IPS-18c (cell line): ENCODE measurements around the gene DYNC2H1.

Experiments used
- H3K4me3 ChIP-seq: 2 replicates; pipeline ENCODE4 v1.7.0; 2013; ENCODE audit warnings: low read depth, mild to moderate bottlenecking, low read length, moderate library complexity; ENCODE audit not compliant: insufficient read depth
- H3K9me3 ChIP-seq: one replicate; pipeline ENCODE4 v1.6.1; 2013; ENCODE audit warnings: mild to moderate bottlenecking, low read length, moderate library complexity; ENCODE audit not compliant: control insufficient read depth, insufficient read depth

The DYNC2H1 gene

GRCh38 chr11:103378931-103379330 is 269.7 kb downstream of the DYNC2H1 start:
- Histone ChIP-seq H3K4me3 (no peak overlapping the region), H3K9me3 (peaks cover 6% of the 10 kb centered on the region)

- peaks cover 4% of the 10 kb centered on the region for H3K9me3 ChIP-seq
- no peak overlapping the region for H3K4me3 ChIP-seq
Observed at GRCh38 chr11:103380031-103380430, 270.8 kb downstream of the DYNC2H1 start.

- Histone ChIP-seq H3K4me3 (no peak overlapping the region), H3K9me3 (no peaks in the 10 kb centered on the region)
Observed at GRCh38 chr11:103384652-103385051, 275.4 kb downstream of the DYNC2H1 start.

- Histone ChIP-seq H3K9me3 (peaks cover 2% of the 10 kb centered on the region), H3K4me3 (no peak overlapping the region)
Observed at GRCh38 chr11:103395612-103396011, 286.4 kb downstream of the DYNC2H1 start.

GRCh38 chr11:103396237-103396636 is 287.0 kb downstream of the DYNC2H1 start:
- peaks cover 2% of the 10 kb centered on the region for H3K9me3 ChIP-seq
- H3K4me3 ChIP-seq, result no peak overlapping the region

GRCh38 chr11:103397369-103397768 is 288.1 kb downstream of the DYNC2H1 start:
- peaks cover 1% of the 10 kb centered on the region for H3K9me3 ChIP-seq
- H3K4me3 ChIP-seq, result no peak overlapping the region

- Histone ChIP-seq H3K9me3 (no peaks in the 10 kb centered on the region), H3K4me3 (no peak overlapping the region)
Observed at GRCh38 chr11:103398829-103399228, 289.6 kb downstream of the DYNC2H1 start.

- H3K9me3 ChIP-seq, result no peaks in the 10 kb centered on the region
- H3K4me3 ChIP-seq, result no peak overlapping the region
Observed at GRCh38 chr11:103406357-103406756, 297.1 kb downstream of the DYNC2H1 start.

GRCh38 chr11:103407641-103408040 is 298.4 kb downstream of the DYNC2H1 start:
- H3K9me3 ChIP-seq, result no peaks in the 10 kb centered on the region
- H3K4me3 ChIP-seq, result no peak overlapping the region

- H3K9me3 ChIP-seq, result peaks cover 2% of the 10 kb centered on the region
- H3K4me3 ChIP-seq, result no peak overlapping the region
Observed at GRCh38 chr11:103413266-103413888, 304.2 kb downstream of the DYNC2H1 start.

- Histone ChIP-seq H3K4me3 (no peak overlapping the region), H3K9me3 (peaks cover 2% of the 10 kb centered on the region)
Observed at GRCh38 chr11:103418014-103418413, 308.8 kb downstream of the DYNC2H1 start.

- H3K4me3 ChIP-seq, result no peak overlapping the region
- peaks cover 2% of the 10 kb centered on the region for H3K9me3 ChIP-seq
Observed at GRCh38 chr11:103420593-103420992, 311.4 kb downstream of the DYNC2H1 start.

GRCh38 chr11:103433386-103434072 is 324.3 kb downstream of the DYNC2H1 start:
- no peak overlapping the region for H3K4me3 ChIP-seq

GRCh38 chr11:103434073-103434411 is 324.8 kb downstream of the DYNC2H1 start:
- Histone ChIP-seq H3K4me3 (no peak overlapping the region), H3K9me3 (no peaks in the 10 kb centered on the region)

More at GRCh38 chr11:103433386-103434072, 324.3 kb downstream of the DYNC2H1 start:
- H3K9me3 ChIP-seq, result no peaks in the 10 kb centered on the region

- no peak overlapping the region for H3K4me3 ChIP-seq
- no peaks in the 10 kb centered on the region for H3K9me3 ChIP-seq
Observed at GRCh38 chr11:103436131-103436770, 327.0 kb downstream of the DYNC2H1 start.

GRCh38 chr11:103441021-103441420 is 331.8 kb downstream of the DYNC2H1 start:
- Histone ChIP-seq H3K9me3 (no peaks in the 10 kb centered on the region), H3K4me3 (no peak overlapping the region)

- Histone ChIP-seq H3K9me3 (no peaks in the 10 kb centered on the region), H3K4me3 (no peak overlapping the region)
Observed at GRCh38 chr11:103448966-103449365, 339.7 kb downstream of the DYNC2H1 start.

- H3K4me3 ChIP-seq, result no peak overlapping the region
- H3K9me3 ChIP-seq, result no peaks in the 10 kb centered on the region
Observed at GRCh38 chr11:103450241-103450640, 341.0 kb downstream of the DYNC2H1 start.
